Hepatocyte (in vitro differentiated cells): ENCODE data around the gene DIABLO. TPM values are rescaled to one million over a fixed set of nuclear protein-coding genes. Genes with fewer than 3 reads are reported as not detected.

Source experiments
- DNase-seq: peaks from one replicate; pipeline ENCODE4 v3.0.0-alpha.2; 2016; ENCODE audit warnings: low spot score
- H2AFZ ChIP-seq: fragments of 200-600 bp; sonication (generic); 2 replicates; pipeline ENCODE4 v1.6.0; 2016; ENCODE audit warnings: antibody characterized with exemption, mild to moderate bottlenecking
- H3K27ac ChIP-seq: fragments of 200-600 bp; sonication (generic); 2 replicates; pipeline ENCODE4 v1.5.1; 2016; ENCODE audit warnings: mild to moderate bottlenecking
- H3K27me3 ChIP-seq: fragments of 200-600 bp; sonication (generic); 2 replicates; pipeline ENCODE4 v1.6.1; 2016
- H3K36me3 ChIP-seq: fragments of 200-600 bp; sonication (generic); replicated peaks from 2 replicates; pipeline ENCODE4 v1.5.1; 2016; ENCODE audit warnings: low read depth; ENCODE audit not compliant: insufficient read depth
- H3K4me1 ChIP-seq: fragments of 200-600 bp; sonication (generic); 2 replicates; pipeline ENCODE4 v1.5.1; 2016; ENCODE audit warnings: mild to moderate bottlenecking, moderate library complexity; ENCODE audit not compliant: insufficient read depth
- H3K4me2 ChIP-seq: fragments of 200-600 bp; sonication (generic); 2 replicates; pipeline ENCODE4 v1.6.0; 2016
- H3K4me3 ChIP-seq: fragments of 200-600 bp; sonication (generic); 2 replicates; pipeline ENCODE4 v1.5.1; 2016; ENCODE audit warnings: mild to moderate bottlenecking
- H3K79me2 ChIP-seq: fragments of 200-600 bp; sonication (generic); 2 replicates; pipeline ENCODE4 v1.6.0; 2017; ENCODE audit warnings: mild to moderate bottlenecking
- H3K9me2 ChIP-seq: fragments of 200-600 bp; sonication (generic); replicated peaks from 2 replicates; pipeline ENCODE4 v1.6.0; 2017; ENCODE audit warnings: mild to moderate bottlenecking; ENCODE audit not compliant: insufficient read depth
- H3K9me3 ChIP-seq: fragments of 200-600 bp; sonication (generic); 2 replicates; pipeline ENCODE4 v1.5.1; 2016; ENCODE audit warnings: low read depth, mild to moderate bottlenecking
- H4K20me1 ChIP-seq: fragments of 200-600 bp; sonication (generic); 2 replicates; pipeline ENCODE4 v1.6.0; 2016; ENCODE audit warnings: mild to moderate bottlenecking; ENCODE audit not compliant: insufficient read depth, poor library complexity, severe bottlenecking
- EZH2 ChIP-seq: fragments of 200-600 bp; sonication (generic); IDR thresholded peaks from 2 replicates; pipeline ENCODE4 v1.6.1; 2016; ENCODE audit warnings: antibody characterized with exemption, mild to moderate bottlenecking, borderline replicate concordance
- EZH2phosphoT487 ChIP-seq: fragments of 200-600 bp; sonication (generic); IDR thresholded peaks from one replicate; pipeline ENCODE4 v1.6.1; 2018; ENCODE audit warnings: antibody characterized with exemption, mild to moderate bottlenecking, low read depth, moderate library complexity; ENCODE audit not compliant: unreplicated experiment, severe bottlenecking
- WGBS: methylation state at CpG from one replicate; pipeline ENCODE4 v1.1.6; 2016; ENCODE audit warnings: low lambda C conversion rate; ENCODE audit errors: missing lambda C conversion rate; 5-methylcytosine and 5-hydroxymethylcytosine counted together
- polyA plus RNA-seq: library from polyadenylated mRNA; unstranded; fragments of >200 nt; fragmentation: Nextera tagmentation; extraction: Ambion mirVana; gene quantifications from 2 replicates; pipeline ENCODE4 v1.2.1, GENCODE V29; 2016
- total RNA-seq: library from RNA; depleted of rRNA; stranded (reverse); fragments of >200 nt; gene quantifications from 2 replicates; pipeline ENCODE4 v1.2.3, GENCODE V29; 2014
- TF ChIP-seq, protein P1 (sequence below): fragments of 200-600 bp; sonication (generic); IDR thresholded peaks from 2 replicates; pipeline ENCODE4 v1.5.1; 2016; ENCODE audit warnings: antibody characterized with exemption, mild to moderate bottlenecking; ENCODE audit not compliant: poor library complexity

Gene DIABLO
- total and polyA plus RNA-seq, 2 experiments from 2014 or later, result 77.4 to 96.5 TPM

DNA sequence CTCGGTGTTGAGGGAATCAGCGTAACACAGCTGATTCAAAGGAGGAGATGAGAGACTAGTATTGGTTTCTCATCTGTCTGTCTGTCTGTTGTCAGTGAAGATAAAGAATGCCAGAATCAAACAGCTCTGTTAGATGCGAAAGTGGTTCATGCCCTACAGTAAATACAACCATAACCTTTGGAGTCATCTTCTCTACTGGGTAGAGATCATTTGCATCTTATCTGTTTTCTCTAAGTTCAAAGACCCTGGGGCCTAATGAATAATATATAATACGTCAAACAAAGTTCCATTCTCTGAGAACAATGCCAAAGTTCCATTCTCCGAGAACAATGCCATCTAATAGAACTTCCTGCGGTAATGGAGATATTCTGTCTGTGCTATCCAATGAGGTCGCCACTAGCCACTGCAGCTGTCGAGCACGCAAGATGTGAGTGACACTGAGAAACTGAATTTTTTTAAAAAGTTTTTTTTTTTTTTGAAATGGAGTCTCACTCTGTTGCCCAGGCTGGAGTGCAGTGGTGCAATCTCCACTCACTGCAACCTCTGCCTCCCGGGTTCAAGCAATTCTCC lies 58.4 kb downstream of the DIABLO start:
- Histone ChIP-seq H3K4me2 (no peak overlapping the region), H2AFZ (no peak overlapping the region), H3K9me2 (no peaks in the 10 kb centered on the region), H4K20me1 (no peaks in the 10 kb centered on the region), H3K4me1 (no peaks in the 10 kb centered on the region), H3K27me3 (no peaks in the 10 kb centered on the region), H3K4me3 (no peak overlapping the region), H3K36me3 (no peaks in the 10 kb centered on the region), H3K79me2 (no peaks in the 10 kb centered on the region), H3K9me3 (no peaks in the 10 kb centered on the region), H3K27ac (no peak overlapping the region)
- WGBS, result 87% methylated on average over 10 of the region's 10 CpGs
- TF ChIP-seq EZH2 (no peak), EZH2phosphoT487 (no peak)
- TF ChIP-seq, protein P1, sequence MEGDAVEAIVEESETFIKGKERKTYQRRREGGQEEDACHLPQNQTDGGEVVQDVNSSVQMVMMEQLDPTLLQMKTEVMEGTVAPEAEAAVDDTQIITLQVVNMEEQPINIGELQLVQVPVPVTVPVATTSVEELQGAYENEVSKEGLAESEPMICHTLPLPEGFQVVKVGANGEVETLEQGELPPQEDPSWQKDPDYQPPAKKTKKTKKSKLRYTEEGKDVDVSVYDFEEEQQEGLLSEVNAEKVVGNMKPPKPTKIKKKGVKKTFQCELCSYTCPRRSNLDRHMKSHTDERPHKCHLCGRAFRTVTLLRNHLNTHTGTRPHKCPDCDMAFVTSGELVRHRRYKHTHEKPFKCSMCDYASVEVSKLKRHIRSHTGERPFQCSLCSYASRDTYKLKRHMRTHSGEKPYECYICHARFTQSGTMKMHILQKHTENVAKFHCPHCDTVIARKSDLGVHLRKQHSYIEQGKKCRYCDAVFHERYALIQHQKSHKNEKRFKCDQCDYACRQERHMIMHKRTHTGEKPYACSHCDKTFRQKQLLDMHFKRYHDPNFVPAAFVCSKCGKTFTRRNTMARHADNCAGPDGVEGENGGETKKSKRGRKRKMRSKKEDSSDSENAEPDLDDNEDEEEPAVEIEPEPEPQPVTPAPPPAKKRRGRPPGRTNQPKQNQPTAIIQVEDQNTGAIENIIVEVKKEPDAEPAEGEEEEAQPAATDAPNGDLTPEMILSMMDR, result no peak
- no peak for DNase-seq

GRCh38 chr12:122166422-122167349 lies 59.2 kb downstream of the DIABLO start:
- no peak for DNase-seq
- H3K9me2 ChIP-seq, result no peaks in the 10 kb centered on the region
- no peaks in the 10 kb centered on the region for H4K20me1 ChIP-seq
- H2AFZ ChIP-seq, result no peak overlapping the region
- H3K79me2 ChIP-seq, result no peaks in the 10 kb centered on the region
- no peak overlapping the region for H3K27ac ChIP-seq
- no peaks in the 10 kb centered on the region for H3K9me3 ChIP-seq
- no peaks in the 10 kb centered on the region for H3K27me3 ChIP-seq
- 81% methylated on average over 22 of the region's 22 CpGs for WGBS
- no peak overlapping the region for H3K4me3 ChIP-seq
- H3K4me1 ChIP-seq, result no peaks in the 10 kb centered on the region
- TF ChIP-seq, protein P1, result no peak
- TF ChIP-seq EZH2phosphoT487 (no peak), EZH2 (no peak)
- no peak overlapping the region for H3K4me2 ChIP-seq
- H3K36me3 ChIP-seq, result no peaks in the 10 kb centered on the region

GRCh38 chr12:122162976-122163375 lies 62.9 kb downstream of the DIABLO start:
- Histone ChIP-seq H3K9me3 (no peaks in the 10 kb centered on the region), H3K9me2 (no peaks in the 10 kb centered on the region), H3K4me3 (no peak overlapping the region), H3K27me3 (no peaks in the 10 kb centered on the region), H3K4me2 (no peak overlapping the region), H3K79me2 (no peaks in the 10 kb centered on the region), H2AFZ (no peak overlapping the region), H4K20me1 (no peaks in the 10 kb centered on the region), H3K4me1 (no peaks in the 10 kb centered on the region), H3K27ac (no peak overlapping the region), H3K36me3 (no peaks in the 10 kb centered on the region)
- TF ChIP-seq EZH2phosphoT487, result no peak
- TF ChIP-seq, protein P1, result no peak
- no peak for TF ChIP-seq EZH2
- DNase-seq, result no peak
- 97% methylated on average over 3 of the region's 3 CpGs for WGBS
